IMR-90 (cell line): ENCODE measurements around the gene PRSS56. TPM values are rescaled to one million over a fixed set of nuclear protein-coding genes. Genes with fewer than 3 reads are reported as not detected.

Source experiments
- ATAC-seq: fragments of 200-7000 bp; cut with Tn5 transposase; 2 replicates; pipeline ENCODE4 v1.9.1; 2020; ENCODE audit warnings: low read depth, mild to moderate bottlenecking, moderate library complexity
- BruUV-seq: library from RNA; stranded (reverse); fragments of 400-500 nt; replicated peaks from 2 replicates; lab custom pipeline; 2021; lab: Mats Ljungman, UMichigan
- CTCF ChIA-PET: fragments of 300-600 bp; formaldehyde crosslinking; extraction: SDS; loops from one replicate; lab custom pipeline; 2021; ENCODE audit warnings: antibody characterized with exemption; lab: Yijun Ruan, JAX
- POLR2A ChIA-PET: fragments of 300-600 bp; sonication (Branson Sonifier 250); formaldehyde crosslinking; loops from one replicate; lab custom pipeline; 2022; ENCODE audit warnings: antibody characterized with exemption; ENCODE audit not compliant: unreplicated experiment; lab: Charles Lee
- DNase-seq: peaks from one replicate; pipeline ENCODE4 v3.0.0; 2013
- H2AFZ ChIP-seq: replicated peaks from 2 replicates; pipeline ENCODE3; 2013; ENCODE audit warnings: low read length, mild to moderate bottlenecking; ENCODE audit not compliant: poor library complexity
- H2AK5ac ChIP-seq: 2 replicates; pipeline ENCODE4 v1.6.1; 2013; ENCODE audit warnings: low read depth, low read length, inconsistent platforms
- H2AK9ac ChIP-seq: replicated peaks from 2 replicates; pipeline ENCODE3; 2013; ENCODE audit warnings: mild to moderate bottlenecking, low read depth, low read length, moderate library complexity; ENCODE audit not compliant: poor library complexity
- H2BK120ac ChIP-seq: 2 replicates; pipeline ENCODE4 v1.6.1; 2013; ENCODE audit warnings: low read depth, low read length, inconsistent platforms
- H2BK15ac ChIP-seq: 3 replicates; pipeline ENCODE4 v1.6.1; 2013; ENCODE audit warnings: low read depth, low read length, inconsistent platforms
- H2BK20ac ChIP-seq: 2 replicates; pipeline ENCODE4 v1.6.1; 2013; ENCODE audit warnings: low read depth, mild to moderate bottlenecking, inconsistent platforms, low read length, moderate library complexity
- H2BK5ac ChIP-seq: 2 replicates; pipeline ENCODE4 v1.6.1; 2013; ENCODE audit warnings: mild to moderate bottlenecking, low read depth, low read length, inconsistent platforms; ENCODE audit not compliant: poor library complexity, severe bottlenecking
- H3K14ac ChIP-seq: replicated peaks from 2 replicates; pipeline ENCODE4 v1.6.1; 2013; ENCODE audit warnings: low read depth, low read length, inconsistent platforms
- H3K18ac ChIP-seq: 2 replicates; pipeline ENCODE4 v1.6.1; 2013; ENCODE audit warnings: low read depth, low read length, control low read depth
- H3K23ac ChIP-seq: 2 replicates; pipeline ENCODE4 v1.6.1; 2013; ENCODE audit warnings: low read depth, low read length, inconsistent platforms
- H3K27ac ChIP-seq: 2 replicates; pipeline ENCODE4 v1.5.1; 2013; ENCODE audit warnings: mild to moderate bottlenecking, control low read depth, low read length; ENCODE audit not compliant: insufficient read depth
- H3K27me3 ChIP-seq: 2 replicates; pipeline ENCODE4 v1.6.1; 2013; ENCODE audit warnings: low read length; ENCODE audit not compliant: control insufficient read depth, insufficient read depth
- H3K36me3 ChIP-seq: 2 replicates; pipeline ENCODE4 v1.6.1; 2013; ENCODE audit warnings: low read length, mixed read lengths; ENCODE audit not compliant: control insufficient read depth, insufficient read depth
- H3K4ac ChIP-seq: 2 replicates; pipeline ENCODE4 v1.6.1; 2013; ENCODE audit warnings: low read depth, low read length, inconsistent platforms
- H3K4me1 ChIP-seq: 2 replicates; pipeline ENCODE4 v1.6.1; 2013; ENCODE audit warnings: low read length, mixed read lengths; ENCODE audit not compliant: control insufficient read depth, insufficient read depth
- H3K4me2 ChIP-seq: 2 replicates; pipeline ENCODE4 v1.6.1; 2013; ENCODE audit warnings: low read depth, mild to moderate bottlenecking, control low read depth, low read length, moderate library complexity
- H3K4me3 ChIP-seq: 2 replicates; pipeline ENCODE4 v1.5.1; 2013; ENCODE audit warnings: low read depth, mild to moderate bottlenecking, control low read depth, low read length, moderate library complexity; ENCODE audit not compliant: insufficient read depth
- H3K56ac ChIP-seq: 2 replicates; pipeline ENCODE4 v1.6.1; 2013; ENCODE audit warnings: low read length, inconsistent platforms; ENCODE audit not compliant: insufficient read depth; ENCODE audit errors: extremely low read depth
- H3K79me1 ChIP-seq, 2 experiments: 2 replicates each; pipeline ENCODE4 v1.6.1; 2013; ENCODE audit warnings: low read length in 2 of 2, inconsistent platforms in 1 of 2, low read depth in 1 of 2
- H3K9ac ChIP-seq: 2 replicates; pipeline ENCODE4 v1.6.1; 2013; ENCODE audit warnings: low read depth, low read length, control low read depth
- H3K9me1 ChIP-seq: 2 replicates; pipeline ENCODE4 v1.6.1; 2013; ENCODE audit warnings: low read length, inconsistent platforms; ENCODE audit not compliant: insufficient read depth
- H3K9me3 ChIP-seq: 2 replicates; pipeline ENCODE4 v1.6.1; 2013; ENCODE audit warnings: low read length; ENCODE audit not compliant: control insufficient read depth, insufficient read depth
- H4K20me1 ChIP-seq: 2 replicates; pipeline ENCODE4 v1.6.1; 2013; ENCODE audit warnings: low read length, inconsistent platforms; ENCODE audit not compliant: insufficient read depth
- H4K5ac ChIP-seq: 2 replicates; pipeline ENCODE4 v1.6.1; 2013; ENCODE audit warnings: mild to moderate bottlenecking, low read depth, low read length, control low read depth
- H4K8ac ChIP-seq, 2 experiments: 2 replicates each; pipeline ENCODE4 v1.6.1; 2013; ENCODE audit warnings: low read depth in 2 of 2, low read length in 2 of 2, control low read depth in 1 of 2, inconsistent platforms in 1 of 2
- H4K91ac ChIP-seq: 2 replicates; pipeline ENCODE4 v1.6.1; 2013; ENCODE audit warnings: low read depth, low read length, inconsistent platforms; ENCODE audit not compliant: insufficient read depth
- BHLHE40 ChIP-seq: fragments of 150-350 bp; IDR thresholded peaks from 2 replicates; pipeline ENCODE4 v1.6.1; 2016; ENCODE audit warnings: mild to moderate bottlenecking, low read depth, low read length
- CHD1 ChIP-seq: IDR thresholded peaks from 2 replicates; pipeline ENCODE4 v1.6.1; 2012; ENCODE audit warnings: low read depth, low read length, improper control_type of control experiment
- MAFK ChIP-seq: IDR thresholded peaks from 2 replicates; pipeline ENCODE4 v1.6.1; 2012; ENCODE audit warnings: low read depth, low read length, improper control_type of control experiment
- MXI1 ChIP-seq: IDR thresholded peaks from 2 replicates; pipeline ENCODE4 v1.6.1; 2012; ENCODE audit warnings: low read depth, mild to moderate bottlenecking, low read length, moderate library complexity, borderline replicate concordance
- NFE2L2 ChIP-seq: fragments of 150-350 bp; IDR thresholded peaks from 2 replicates; pipeline ENCODE4 v1.6.1; 2016; ENCODE audit warnings: low read depth, mild to moderate bottlenecking, low read length
- RAD21 ChIP-seq: IDR thresholded peaks from 2 replicates; pipeline ENCODE4 v1.6.1; 2012; ENCODE audit warnings: low read length, improper control_type of control experiment
- RFX5 ChIP-seq: IDR thresholded peaks from 2 replicates; pipeline ENCODE4 v1.8.0; 2012; ENCODE audit warnings: low read depth, mild to moderate bottlenecking, low read length, moderate library complexity
- USF2 ChIP-seq: fragments of 150-350 bp; IDR thresholded peaks from 2 replicates; pipeline ENCODE4 v1.6.1; 2017; ENCODE audit warnings: mild to moderate bottlenecking, antibody characterized with exemption, low read length, low read depth
- whole genome bisulfite sequencing, 2 experiments: methylation state at CpG; one replicate each; pipeline versions ENCODE4 v1.1.5 to v1.1.7; 2013; ENCODE audit warnings: missing lambda C conversion rate in 2 of 2; ENCODE audit not compliant: insufficient read length in 1 of 2; ENCODE audit errors: extremely low coverage in 2 of 2; 5-methylcytosine and 5-hydroxymethylcytosine counted together
- dilution Hi-C: fragments of 300-500 bp; cut with HindIII; formaldehyde crosslinking; loops from one replicate; pipeline ENCODE4 v1.14.3; 2018; ENCODE audit warnings: low sequenced_read_pairs; ENCODE audit not compliant: unreplicated experiment
- in situ Hi-C: fragments of 300-500 bp; cut with MboI; formaldehyde crosslinking; loops from 3 replicates; pipeline ENCODE4 v1.14.3; 2019; ENCODE audit warnings: low sequenced_read_pairs, inconsistent platforms, mixed read lengths
- intact Hi-C: fragments of 100-400 bp; cut with micrococcal nuclease; formaldehyde crosslinking; loops from 2 replicates; pipeline ENCODE4 v1.10.0; 2022
- polyA plus RNA-seq, 3 experiments: library from polyadenylated mRNA; depleted of rRNA; stranded (reverse); fragments of >200 nt; gene quantifications; 2 replicates each; pipeline ENCODE4 v1.2.3, GENCODE V29; 2012; ENCODE audit warnings: low replicate concordance in 1 of 3
- total RNA-seq: library from RNA; depleted of rRNA; stranded (reverse); fragments of >200 nt; gene quantifications from 2 replicates; pipeline ENCODE4 v1.2.3, GENCODE V29; 2012

The PRSS56 gene
- total and polyA plus RNA-seq, 2 of the 4 experiments (the other 2 are of a cell fraction) = not detected

GRCh38 chr2:232479341-232480200 is 40.6 kb upstream of the PRSS56 start (continued):
- no peak for TF ChIP-seq MAFK

- Histone ChIP-seq H4K5ac (no peak overlapping the region), H4K20me1 (no peaks in the 10 kb centered on the region; the same call in 1 of the 2 replicates), H3K56ac (no peak overlapping the region), H3K79me1 (no peaks in the 10 kb centered on the region), H3K27ac (no peak overlapping the region), H3K14ac (no peak overlapping the region), H3K36me3 (no peaks in the 10 kb centered on the region), H3K9ac (no peak overlapping the region), H2AFZ (no peak overlapping the region), H2BK20ac (no peak overlapping the region), H2BK120ac (no peak overlapping the region), H2AK5ac (no peak overlapping the region), H3K18ac (no peak overlapping the region), H2BK15ac (no peak overlapping the region), H3K23ac (no peak overlapping the region), H3K27me3 (peaks cover 46% of the 10 kb centered on the region), H3K4me1 (no peaks in the 10 kb centered on the region), H3K4me3 (no peak overlapping the region), H4K8ac (no peak overlapping the region), H3K4ac (no peak overlapping the region), H3K9me3 (no peaks in the 10 kb centered on the region), H3K9me1 (no peaks in the 10 kb centered on the region), H2AK9ac (peak overlapping the region; percentile 42), H3K4me2 (no peak overlapping the region), H4K91ac (no peak overlapping the region), H2BK5ac (no peak overlapping the region)
- TF ChIP-seq NFE2L2 (no peak), CHD1 (no peak), RFX5 (no peak), MXI1 (no peak), BHLHE40 (no peak), RAD21 (no peak), USF2 (no peak)
- no peak for ATAC-seq
- CTCF ChIA-PET = no interaction called here
- in situ Hi-C loops (no loop called here), intact Hi-C loops (no loop called here), dilution Hi-C loops (no loop called here)
- 39% methylated on average over 7 of the region's 26 CpGs; no CpG with 5 or more reads in 1 of the 2 experiments for WGBS, 2 experiments
- no TSS peak for BruUV-seq
- POLR2A ChIA-PET = no interaction called here
- no peak for DNase-seq
Measured at GRCh38 chr2:232480201-232481190, 39.7 kb upstream of the PRSS56 start.
